Epithelial cell of prostate (primary cell): ENCODE measurements around the gene KCMF1.

Experiments used
- DNase-seq: peaks from one replicate; pipeline ENCODE4 v3.0.0-alpha.2; 2011; ENCODE audit warnings: low read depth, low spot score
- H3K27ac ChIP-seq: fragments of 450-650 bp; 2 replicates; pipeline ENCODE4 v1.5.1; 2017; ENCODE audit warnings: mild to moderate bottlenecking

Gene KCMF1

GRCh38 chr2:84954329-84954728, 16.6 kb upstream of the KCMF1 start:
- no peak for DNase-seq
- no peak overlapping the region for H3K27ac ChIP-seq

- no peak for DNase-seq
- H3K27ac ChIP-seq, result peak overlapping the region; percentile 96
These were observed 14.3 kb upstream of the KCMF1 start for GRCh38 chr2:84956334-84957297.

- DNase-seq, result no peak
- peak overlapping the region; percentile 96 for H3K27ac ChIP-seq
These were observed 13.2 kb upstream of the KCMF1 start for GRCh38 chr2:84957771-84958134.

GRCh38 chr2:84958135-84959059, 12.6 kb upstream of the KCMF1 start:
- peak overlapping the region; percentile 96 for H3K27ac ChIP-seq
- DNase-seq, result peak; percentile 99

- peak overlapping the region; percentile 96 for H3K27ac ChIP-seq
These were observed 11.8 kb upstream of the KCMF1 start for GRCh38 chr2:84959095-84959565.

GRCh38 chr2:84959566-84960506, 11.1 kb upstream of the KCMF1 start:
- no peak for DNase-seq
- H3K27ac ChIP-seq, result peak overlapping the region; percentile 96

More at GRCh38 chr2:84959095-84959565, 11.8 kb upstream of the KCMF1 start:
- no peak for DNase-seq

GRCh38 chr2:84962917-84963316, 8.0 kb upstream of the KCMF1 start:
- no peak overlapping the region for H3K27ac ChIP-seq
- DNase-seq, result no peak

- no peak for DNase-seq
- no peak overlapping the region for H3K27ac ChIP-seq
These were observed 7.7 kb upstream of the KCMF1 start for GRCh38 chr2:84963323-84963691.

- no peak for DNase-seq
- H3K27ac ChIP-seq, result no peak overlapping the region
These were observed 7.1 kb upstream of the KCMF1 start for GRCh38 chr2:84963692-84964405.

GRCh38 chr2:84964406-84965191, 6.4 kb upstream of the KCMF1 start:
- DNase-seq, result no peak
- H3K27ac ChIP-seq, result no peak overlapping the region

- H3K27ac ChIP-seq, result no peak overlapping the region
- no peak for DNase-seq
These were observed 5.8 kb upstream of the KCMF1 start for GRCh38 chr2:84965192-84965516.

GRCh38 chr2:84965827-84966226, 5.1 kb upstream of the KCMF1 start:
- H3K27ac ChIP-seq, result no peak overlapping the region
- DNase-seq, result no peak

- no peak for DNase-seq
- no peak overlapping the region for H3K27ac ChIP-seq
These were observed 4.2 kb upstream of the KCMF1 start for GRCh38 chr2:84966731-84967130.

- no peak for DNase-seq
- peak overlapping the region; percentile 97 for H3K27ac ChIP-seq
These were observed 1.3 kb upstream of the KCMF1 start for GRCh38 chr2:84969511-84970209.

- no peak for DNase-seq
- peak overlapping the region; percentile 97 for H3K27ac ChIP-seq
These were observed 622 bp upstream of the KCMF1 start for GRCh38 chr2:84970210-84970867.

GRCh38 chr2:84971510-84972206, 697 bp downstream of the KCMF1 start:
- H3K27ac ChIP-seq, result peak overlapping the region; percentile 97
- DNase-seq, result no peak
